ENCODE results near the gene TBCB. TPM values are rescaled to one million over a fixed set of nuclear protein-coding genes. Genes with fewer than 3 reads are reported as not detected.

The TBCB gene
- total RNA-seq, 1 donor from 2014 or later, result 206 TPM

- no peak for DNase-seq (ENCODE audit: low spot score)
- TF ChIP-seq, protein P1, sequence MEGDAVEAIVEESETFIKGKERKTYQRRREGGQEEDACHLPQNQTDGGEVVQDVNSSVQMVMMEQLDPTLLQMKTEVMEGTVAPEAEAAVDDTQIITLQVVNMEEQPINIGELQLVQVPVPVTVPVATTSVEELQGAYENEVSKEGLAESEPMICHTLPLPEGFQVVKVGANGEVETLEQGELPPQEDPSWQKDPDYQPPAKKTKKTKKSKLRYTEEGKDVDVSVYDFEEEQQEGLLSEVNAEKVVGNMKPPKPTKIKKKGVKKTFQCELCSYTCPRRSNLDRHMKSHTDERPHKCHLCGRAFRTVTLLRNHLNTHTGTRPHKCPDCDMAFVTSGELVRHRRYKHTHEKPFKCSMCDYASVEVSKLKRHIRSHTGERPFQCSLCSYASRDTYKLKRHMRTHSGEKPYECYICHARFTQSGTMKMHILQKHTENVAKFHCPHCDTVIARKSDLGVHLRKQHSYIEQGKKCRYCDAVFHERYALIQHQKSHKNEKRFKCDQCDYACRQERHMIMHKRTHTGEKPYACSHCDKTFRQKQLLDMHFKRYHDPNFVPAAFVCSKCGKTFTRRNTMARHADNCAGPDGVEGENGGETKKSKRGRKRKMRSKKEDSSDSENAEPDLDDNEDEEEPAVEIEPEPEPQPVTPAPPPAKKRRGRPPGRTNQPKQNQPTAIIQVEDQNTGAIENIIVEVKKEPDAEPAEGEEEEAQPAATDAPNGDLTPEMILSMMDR (IDR thresholded peaks at IDR 0.05; ENCODE audit: unreplicated experiment), result no peak
- H3K4me1 Mint-ChIP-seq (ENCODE audit: unreplicated experiment), result peaks cover 21% of the 10 kb centered on the region
- H3K27ac Mint-ChIP-seq (ENCODE audit: unreplicated experiment), result peak overlapping the region; percentile 41
- peak overlapping the region; percentile 83 for H3K4me3 Mint-ChIP-seq (ENCODE audit: unreplicated experiment)
- H3K9me3 Mint-ChIP-seq (ENCODE audit: unreplicated experiment), result no peaks in the 10 kb centered on the region
- H3K36me3 Mint-ChIP-seq (ENCODE audit: low read depth, unreplicated experiment), result peaks cover 14% of the 10 kb centered on the region
- H3K27me3 Mint-ChIP-seq (ENCODE audit: unreplicated experiment), result peaks cover 25% of the 10 kb centered on the region
These were observed 2.6 kb upstream of the TBCB start for GRCh38 chr19:36112678-36113077.

- H3K36me3 Mint-ChIP-seq (ENCODE audit: low read depth, unreplicated experiment), result peaks cover 19% of the 10 kb centered on the region
- H3K27ac Mint-ChIP-seq (ENCODE audit: unreplicated experiment), result peak overlapping the region; percentile 30
- TF ChIP-seq, protein P1 (IDR thresholded peaks at IDR 0.05; ENCODE audit: unreplicated experiment), result no peak
These were observed 1.8 kb upstream of the TBCB start for GRCh38 chr19:36113425-36113824.

DNA sequence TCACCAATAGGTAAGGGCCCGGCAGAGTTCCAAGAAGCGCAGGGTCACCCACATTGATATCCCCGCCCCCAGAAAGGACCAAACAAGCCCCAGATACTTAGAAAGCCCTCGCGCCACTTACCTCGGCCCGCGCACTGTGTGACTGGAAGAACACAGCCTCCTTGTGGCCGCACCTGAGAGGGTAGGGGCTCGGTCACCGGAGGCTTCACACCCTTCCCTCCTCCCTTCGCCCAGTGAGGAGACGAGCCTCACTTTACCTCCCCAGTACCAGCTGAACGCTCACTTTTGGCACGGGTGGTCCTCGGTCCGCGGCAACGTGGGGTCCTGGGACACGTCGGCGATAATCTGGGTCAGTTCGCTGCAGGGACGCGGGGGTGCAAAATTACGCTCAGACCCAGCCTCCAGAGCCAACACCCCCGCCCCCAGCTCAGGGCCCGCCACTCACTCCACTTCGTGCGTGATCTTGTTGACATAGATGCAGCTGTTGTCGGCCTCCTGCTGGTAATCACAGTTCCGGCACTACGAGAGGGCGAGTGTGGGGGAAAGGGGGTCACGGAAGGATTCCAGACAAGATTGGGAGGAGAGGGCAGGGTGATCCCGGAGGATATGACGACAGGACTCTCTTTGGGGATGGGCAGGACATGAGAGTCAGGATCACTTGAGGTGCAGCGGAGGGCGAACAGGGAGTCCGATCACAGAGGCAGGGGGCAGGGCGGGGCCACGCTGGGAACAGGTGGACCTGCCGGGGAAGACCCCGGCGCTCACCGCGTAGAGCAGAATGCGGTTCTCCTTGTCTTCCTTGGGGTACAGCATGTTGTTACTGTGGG is 1.2 kb upstream of the TBCB start:
- Mint-ChIP-seq H3K27me3 (ENCODE audit: unreplicated experiment) (peaks cover 28% of the 10 kb centered on the region), H3K4me3 (ENCODE audit: unreplicated experiment) (peak overlapping the region; percentile 98), H3K4me1 (ENCODE audit: unreplicated experiment) (peaks cover 21% of the 10 kb centered on the region), H3K36me3 (ENCODE audit: low read depth, unreplicated experiment) (peaks cover 19% of the 10 kb centered on the region), H3K27ac (ENCODE audit: unreplicated experiment) (peak overlapping the region; percentile 88), H3K9me3 (ENCODE audit: unreplicated experiment) (no peaks in the 10 kb centered on the region)
- peak; percentile 9 for DNase-seq (ENCODE audit: low spot score)
- TF ChIP-seq, protein P1 (IDR thresholded peaks at IDR 0.05; ENCODE audit: unreplicated experiment), result no peak

More at GRCh38 chr19:36113425-36113824, 1.8 kb upstream of the TBCB start:
- Mint-ChIP-seq H3K9me3 (ENCODE audit: unreplicated experiment) (no peaks in the 10 kb centered on the region), H3K4me1 (ENCODE audit: unreplicated experiment) (peaks cover 21% of the 10 kb centered on the region), H3K27me3 (ENCODE audit: unreplicated experiment) (peaks cover 28% of the 10 kb centered on the region), H3K4me3 (ENCODE audit: unreplicated experiment) (peak overlapping the region; percentile 98)
- no peak for DNase-seq (ENCODE audit: low spot score)

DNA sequence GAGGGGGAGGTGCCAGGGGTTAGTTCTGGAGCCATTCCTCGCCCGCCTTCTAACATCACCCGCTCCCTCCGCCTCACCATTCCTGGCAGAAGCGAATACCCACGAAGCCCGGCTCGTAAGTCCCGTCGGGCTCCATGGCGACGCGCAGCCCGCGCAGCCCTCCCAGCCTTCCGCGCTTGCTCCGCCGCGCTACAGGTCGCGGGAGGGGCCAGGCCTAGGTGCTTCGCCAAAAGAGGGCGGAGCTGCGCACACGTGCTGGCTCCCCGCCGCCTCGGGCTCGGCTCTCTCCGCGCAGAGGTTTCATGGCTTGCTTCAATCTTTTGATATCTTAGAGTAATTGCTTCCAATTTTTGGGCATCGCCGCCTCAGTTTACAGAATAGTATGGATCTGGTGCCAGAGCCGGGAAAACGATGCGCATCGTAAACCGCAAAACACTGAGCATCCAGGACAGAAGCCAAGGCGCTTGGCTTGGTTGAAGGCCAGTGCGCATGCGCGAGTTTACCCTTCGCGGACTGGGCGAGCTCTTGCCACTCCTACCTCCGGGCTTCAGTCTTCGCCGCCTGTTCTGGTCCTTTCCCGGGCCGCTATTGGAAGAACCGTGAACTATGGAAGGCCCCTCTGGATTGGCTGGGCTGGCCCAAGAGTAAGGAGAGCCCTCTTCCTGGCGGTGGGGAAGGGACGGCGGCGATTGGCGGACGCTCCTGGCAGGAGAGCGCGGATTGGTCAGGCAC is 381 bp upstream of the TBCB start, which contains the start of gene POLR2I:
POLR2I (minus strand) TSS at position 155 of the 732 bp plus-strand sequence; CDS start at position 136, 19 bp downstream.
- peak; percentile 96 for DNase-seq (ENCODE audit: low spot score)
- peaks cover 22% of the 10 kb centered on the region for H3K4me1 Mint-ChIP-seq (ENCODE audit: unreplicated experiment)
- peaks cover 28% of the 10 kb centered on the region for H3K27me3 Mint-ChIP-seq (ENCODE audit: unreplicated experiment)
- peak within 1 kb of the TSS; percentile 92 for H3K27ac Mint-ChIP-seq (ENCODE audit: unreplicated experiment)
- TF ChIP-seq, protein P1 (IDR thresholded peaks at IDR 0.05; ENCODE audit: unreplicated experiment), result no peak
- H3K9me3 Mint-ChIP-seq (ENCODE audit: unreplicated experiment), result no peaks in the 10 kb centered on the region
- H3K36me3 Mint-ChIP-seq (ENCODE audit: low read depth, unreplicated experiment), result peaks cover 21% of the 10 kb centered on the region
- peak within 1 kb of the TSS; percentile 98 for H3K4me3 Mint-ChIP-seq (ENCODE audit: unreplicated experiment)

All from endothelial cell (in vitro differentiated cells).